HFF-Myc (cell line): ENCODE measurements around the gene FARSA.
A peak's percentile ranks its signal among the peaks of the same experiment; 100 is the strongest.

Source experiments
- DNase-seq: peaks from one replicate; pipeline ENCODE4 v3.0.0-alpha.2; 2011; ENCODE audit warnings: low read depth; ENCODE audit errors: extremely low read depth
- H3K4me3 ChIP-seq: replicated peaks from 2 replicates; pipeline ENCODE4 v1.5.1; 2011; ENCODE audit warnings: low read depth, mild to moderate bottlenecking, control low read depth, low read length
- TF ChIP-seq, protein P1 (sequence below): IDR thresholded peaks from 2 replicates; pipeline ENCODE4 v1.5.1; 2012; ENCODE audit warnings: mild to moderate bottlenecking, low read depth, low read length, control low read depth; ENCODE audit errors: missing control alignments

FARSA gene

DNA sequence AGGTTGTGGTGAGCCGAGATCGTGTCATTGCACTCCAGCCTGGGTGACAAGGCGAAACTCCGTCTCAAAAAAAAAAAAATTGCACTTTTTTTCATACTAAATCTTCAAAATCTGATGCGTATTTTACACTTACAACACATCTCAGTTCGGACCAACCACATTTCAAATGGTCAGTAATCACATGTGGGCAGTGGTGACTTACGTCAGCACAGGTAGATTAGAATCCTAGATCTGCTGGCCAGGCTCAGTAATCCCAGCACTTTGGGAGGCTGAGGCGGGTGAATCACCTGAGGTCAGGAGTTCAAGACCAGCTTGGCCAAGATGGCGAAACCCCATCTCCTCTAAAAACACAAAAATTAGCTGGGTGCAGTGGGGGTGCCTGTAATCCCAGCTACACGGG lies 1.6 kb upstream of the FARSA start:
- no peak for DNase-seq
- no peak overlapping the region for H3K4me3 ChIP-seq
- TF ChIP-seq, protein P1, sequence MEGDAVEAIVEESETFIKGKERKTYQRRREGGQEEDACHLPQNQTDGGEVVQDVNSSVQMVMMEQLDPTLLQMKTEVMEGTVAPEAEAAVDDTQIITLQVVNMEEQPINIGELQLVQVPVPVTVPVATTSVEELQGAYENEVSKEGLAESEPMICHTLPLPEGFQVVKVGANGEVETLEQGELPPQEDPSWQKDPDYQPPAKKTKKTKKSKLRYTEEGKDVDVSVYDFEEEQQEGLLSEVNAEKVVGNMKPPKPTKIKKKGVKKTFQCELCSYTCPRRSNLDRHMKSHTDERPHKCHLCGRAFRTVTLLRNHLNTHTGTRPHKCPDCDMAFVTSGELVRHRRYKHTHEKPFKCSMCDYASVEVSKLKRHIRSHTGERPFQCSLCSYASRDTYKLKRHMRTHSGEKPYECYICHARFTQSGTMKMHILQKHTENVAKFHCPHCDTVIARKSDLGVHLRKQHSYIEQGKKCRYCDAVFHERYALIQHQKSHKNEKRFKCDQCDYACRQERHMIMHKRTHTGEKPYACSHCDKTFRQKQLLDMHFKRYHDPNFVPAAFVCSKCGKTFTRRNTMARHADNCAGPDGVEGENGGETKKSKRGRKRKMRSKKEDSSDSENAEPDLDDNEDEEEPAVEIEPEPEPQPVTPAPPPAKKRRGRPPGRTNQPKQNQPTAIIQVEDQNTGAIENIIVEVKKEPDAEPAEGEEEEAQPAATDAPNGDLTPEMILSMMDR, result no peak

DNA sequence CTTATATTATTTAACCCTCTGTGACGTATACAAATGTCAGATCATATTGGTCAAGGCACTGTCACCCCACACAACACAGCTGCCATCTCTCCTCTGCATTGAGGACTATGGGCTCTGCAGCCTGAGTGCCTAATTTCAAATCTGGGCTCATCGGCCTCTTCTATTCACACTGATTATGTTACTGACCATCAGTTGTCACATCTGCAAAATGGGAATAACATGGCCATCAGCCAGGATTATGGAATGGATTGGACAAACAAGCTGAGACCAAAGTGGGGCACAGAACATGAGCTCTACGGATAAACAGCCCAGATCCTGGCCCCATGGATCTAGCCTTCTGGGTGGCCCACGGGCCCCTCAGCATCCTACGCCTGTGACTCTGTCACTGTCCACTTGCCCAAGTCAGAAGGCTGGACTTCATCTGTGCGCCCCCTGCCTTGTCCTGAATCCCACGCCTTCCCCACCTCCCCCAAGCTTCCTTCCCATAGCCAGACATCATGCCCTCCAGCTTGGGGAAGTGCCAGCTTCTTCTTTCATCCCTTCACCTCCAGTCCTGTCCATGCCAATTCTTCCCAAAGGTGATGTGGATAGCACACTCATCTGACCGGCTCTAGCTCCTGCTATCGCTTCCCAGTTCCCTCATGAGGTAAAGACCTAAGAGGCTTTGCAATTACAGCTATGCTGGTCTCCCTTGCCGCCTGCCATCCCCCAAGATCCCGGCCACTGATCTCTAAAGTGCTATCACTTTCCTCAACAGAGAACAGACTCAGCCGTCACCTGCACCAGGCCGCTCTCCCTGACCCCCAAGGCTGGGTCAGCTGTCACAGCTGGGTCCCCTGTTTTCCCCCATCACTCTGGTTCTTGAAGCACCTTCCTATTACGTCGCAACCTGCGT lies 872 bp downstream of the FARSA start:
- DNase-seq, result no peak
- TF ChIP-seq, protein P1, result no peak
- H3K4me3 ChIP-seq, result peak overlapping the region; percentile 99

DNA sequence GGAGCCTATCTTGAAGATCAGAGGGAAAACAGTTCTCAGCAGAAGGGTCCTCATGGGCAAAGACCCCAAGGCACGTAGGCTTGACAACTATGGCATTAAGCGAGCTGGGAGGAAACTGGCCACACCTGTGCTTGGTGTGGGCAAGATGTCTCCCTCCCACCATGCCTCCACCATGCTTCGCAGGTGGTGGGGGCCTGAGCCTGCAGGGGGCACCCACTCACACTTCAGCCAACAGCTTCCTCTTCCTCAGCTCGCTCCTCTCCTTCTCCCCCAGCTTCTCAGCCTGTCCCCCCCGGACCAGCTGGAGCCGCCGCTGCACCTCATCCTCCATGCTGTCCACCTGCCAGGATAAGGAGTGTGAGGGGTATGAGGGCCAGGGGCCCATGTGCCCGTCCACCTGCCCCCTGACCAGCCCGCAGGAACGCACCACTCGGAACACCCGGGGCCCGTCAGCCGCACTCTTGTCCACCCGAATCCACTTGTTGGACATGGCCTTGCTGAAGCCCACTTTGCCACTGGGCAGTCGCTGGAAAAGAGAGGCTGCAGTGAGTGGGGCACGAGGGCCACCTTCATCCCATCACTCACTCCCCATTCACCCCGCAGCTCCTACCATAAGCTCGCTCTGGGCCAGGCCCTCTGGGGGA lies 3.4 kb downstream of the FARSA start:
- TF ChIP-seq, protein P1, result peak; percentile 6
- H3K4me3 ChIP-seq, result no peak overlapping the region
- DNase-seq, result no peak

DNA sequence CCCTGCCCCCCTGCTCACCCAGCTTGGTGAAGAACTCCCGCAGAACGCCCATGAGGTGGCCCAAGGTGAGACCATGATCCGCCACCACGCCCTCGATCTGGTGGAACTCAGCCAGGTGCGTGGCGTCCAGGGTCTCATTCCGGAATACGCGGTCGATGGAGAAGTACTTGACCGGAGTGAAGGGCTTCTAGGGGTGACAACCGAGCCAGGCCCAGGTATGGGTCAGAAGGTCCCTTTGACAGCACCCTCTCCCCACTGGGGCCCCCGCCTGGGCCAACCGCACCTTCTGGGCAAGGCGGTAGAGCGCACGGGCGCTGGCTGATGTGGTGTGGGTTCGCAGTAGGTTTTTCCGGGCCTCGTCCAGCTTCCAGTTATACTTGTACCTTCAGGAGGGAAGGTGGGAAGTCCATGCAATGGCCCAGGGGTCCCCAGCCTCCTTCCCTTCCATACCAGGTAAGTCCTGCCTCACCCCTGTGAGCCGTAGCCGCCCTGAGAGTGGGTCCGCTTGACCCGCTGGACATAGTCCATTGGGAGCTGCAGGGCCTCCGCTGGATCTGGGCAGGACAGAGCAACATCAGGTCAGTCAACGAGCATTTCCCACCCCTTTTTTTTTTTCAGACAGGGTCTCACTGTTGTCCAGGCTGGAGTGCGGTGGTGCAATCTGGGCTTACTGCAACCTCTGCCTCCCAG lies 8.7 kb downstream of the FARSA start:
- DNase-seq, result no peak
- no peak overlapping the region for H3K4me3 ChIP-seq
- TF ChIP-seq, protein P1, result no peak

DNA sequence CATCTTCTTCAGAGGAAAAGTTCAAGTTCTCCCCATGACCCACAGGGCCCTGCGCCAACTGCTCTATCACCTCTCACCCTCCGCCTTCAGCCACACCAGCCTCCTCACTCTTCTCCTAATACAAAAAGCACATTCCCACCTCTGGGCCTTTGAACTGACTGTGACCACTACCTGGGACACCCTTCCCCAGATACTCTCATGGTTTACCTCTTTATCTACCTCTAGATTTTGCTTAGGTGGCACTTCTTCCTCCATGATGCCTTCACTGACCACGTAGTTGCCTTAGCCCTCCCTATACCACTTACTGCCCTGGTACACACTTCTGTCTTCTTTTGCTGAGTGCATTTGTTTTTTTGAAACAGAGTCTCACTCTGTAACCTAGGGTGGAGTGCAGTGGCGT lies 10.6 kb downstream of the FARSA start:
- TF ChIP-seq, protein P1, result no peak
- no peak for DNase-seq

DNA sequence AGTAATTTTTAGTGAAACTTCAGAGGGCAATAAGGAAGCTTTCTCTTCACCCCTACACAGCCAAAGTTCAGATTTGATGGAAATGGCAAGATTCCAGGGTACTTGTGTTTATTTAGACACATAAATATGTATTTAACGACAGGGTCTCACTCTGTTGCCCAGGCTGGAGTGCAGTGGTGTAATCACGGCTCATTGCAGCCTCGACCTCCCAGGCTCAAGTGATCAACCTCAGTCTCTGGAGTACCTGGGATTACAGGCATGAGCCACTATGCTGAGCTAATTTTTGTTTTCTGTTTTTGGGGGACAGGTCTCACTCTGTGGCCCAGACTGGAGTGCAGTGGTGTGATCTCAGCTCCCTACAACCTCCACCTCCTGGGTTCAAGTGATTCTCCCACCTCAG lies 12.5 kb downstream of the FARSA start:
- no peak for DNase-seq
- H3K4me3 ChIP-seq, result no peak overlapping the region
- TF ChIP-seq, protein P1, result no peak

More for the DNA sequence above, 10.6 kb downstream of the FARSA start:
- H3K4me3 ChIP-seq, result no peak overlapping the region
